HG03045 (cell line): ENCODE measurements around the gene SLC2A14.
"Not testable (repeated sequence)": the region's sequence is repeated elsewhere in the genome, so short reads cannot be mapped to it uniquely, and the experiment has no call there.

Experiments used
- ATAC-seq: cut with Tn5 transposase; IDR thresholded peaks from one replicate; pipeline ENCODE4 v1.9.1; 2021; ENCODE audit warnings: mild to moderate bottlenecking, moderate library complexity; ENCODE audit not compliant: unreplicated experiment

The SLC2A14 gene

DNA sequence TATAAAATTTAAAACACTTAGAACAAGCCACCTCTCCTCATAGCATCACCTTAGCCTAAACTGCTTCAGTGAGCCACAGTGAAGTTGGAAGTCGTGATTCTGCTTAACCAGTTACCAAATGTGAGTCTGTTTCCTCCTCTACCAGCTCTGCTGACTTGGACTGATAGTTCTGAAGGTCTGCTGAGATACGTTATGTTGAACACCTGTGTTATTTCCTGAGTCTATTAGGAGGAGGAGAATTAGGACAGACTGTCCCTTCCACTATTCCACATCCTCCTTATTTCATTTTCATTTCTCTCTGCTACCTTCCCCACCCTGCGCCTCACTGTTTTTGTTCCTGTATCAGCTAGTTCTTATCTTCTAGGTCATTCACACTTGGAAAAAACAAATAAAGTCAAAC, 2.4 kb downstream of the SLC2A14 start:
- no peak for ATAC-seq

DNA sequence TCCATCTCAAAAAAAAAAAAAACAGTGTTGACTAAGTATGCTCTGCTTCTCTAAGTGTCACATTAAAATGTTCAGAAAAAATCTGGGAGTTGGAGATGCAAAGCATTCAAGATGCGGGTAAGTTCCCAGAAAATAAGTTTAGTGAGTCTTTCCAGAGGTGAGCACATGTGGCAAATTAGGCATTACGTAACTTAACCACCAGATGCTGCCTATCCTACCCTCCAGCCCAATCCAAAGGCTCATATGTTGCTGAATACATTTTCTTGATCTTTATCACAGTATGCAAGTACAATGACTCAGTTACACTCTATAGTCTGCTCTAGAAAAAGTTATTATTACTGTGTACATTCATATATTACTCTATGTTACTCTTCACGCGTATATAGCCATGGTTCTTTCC, 3.6 kb downstream of the SLC2A14 start:
- no peak for ATAC-seq

GRCh38 chr12:7868391-7868790, 4.3 kb downstream of the SLC2A14 start:
- no peak for ATAC-seq

- ATAC-seq, result no peak
Observed at GRCh38 chr12:7864601-7865150, 8.0 kb downstream of the SLC2A14 start.

- not testable (repeated sequence) for ATAC-seq
Observed at GRCh38 chr12:7862814-7863348, 9.8 kb downstream of the SLC2A14 start.

DNA sequence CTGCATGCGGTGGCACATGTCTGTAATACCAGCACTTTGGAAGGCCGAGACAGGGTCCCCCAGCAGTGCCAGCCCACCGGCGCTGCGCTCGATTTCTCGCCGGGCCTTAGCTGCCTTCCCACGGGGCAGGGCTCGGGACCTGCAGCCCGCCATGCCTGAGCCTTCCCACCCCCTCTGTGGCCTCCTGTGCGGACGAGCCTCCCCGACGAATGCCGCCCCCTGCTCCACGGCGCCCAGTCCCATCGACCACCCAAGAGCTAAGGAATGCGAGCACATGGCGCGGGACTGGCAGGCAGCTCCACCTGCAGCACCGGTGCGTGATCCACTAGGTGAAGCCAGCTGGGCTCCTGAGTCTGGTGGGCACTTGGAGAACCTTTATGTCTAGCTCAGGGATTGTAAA, 10.4 kb downstream of the SLC2A14 start:
- not testable (repeated sequence) for ATAC-seq

DNA sequence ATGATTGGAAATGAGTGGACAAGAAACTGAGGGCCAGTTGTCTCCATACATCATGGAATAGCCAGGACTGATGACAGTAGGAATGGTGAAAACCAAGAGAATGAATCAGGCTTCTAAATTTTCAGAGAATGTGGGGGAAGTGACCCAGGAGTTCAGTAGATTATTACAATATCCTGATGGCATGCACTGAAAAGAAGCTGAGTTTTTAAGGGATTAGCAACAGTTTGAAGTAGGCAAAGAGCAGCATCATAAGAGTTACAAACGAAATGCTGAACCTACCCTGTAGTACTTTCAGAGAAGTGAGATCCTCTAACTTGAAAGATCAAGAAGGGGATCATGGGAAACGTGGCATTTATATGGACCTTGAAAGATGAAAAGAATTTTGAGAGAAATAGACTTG, 13.2 kb downstream of the SLC2A14 start:
- ATAC-seq, result no peak

GRCh38 chr12:7857971-7858370, 14.7 kb downstream of the SLC2A14 start:
- ATAC-seq, result no peak

DNA sequence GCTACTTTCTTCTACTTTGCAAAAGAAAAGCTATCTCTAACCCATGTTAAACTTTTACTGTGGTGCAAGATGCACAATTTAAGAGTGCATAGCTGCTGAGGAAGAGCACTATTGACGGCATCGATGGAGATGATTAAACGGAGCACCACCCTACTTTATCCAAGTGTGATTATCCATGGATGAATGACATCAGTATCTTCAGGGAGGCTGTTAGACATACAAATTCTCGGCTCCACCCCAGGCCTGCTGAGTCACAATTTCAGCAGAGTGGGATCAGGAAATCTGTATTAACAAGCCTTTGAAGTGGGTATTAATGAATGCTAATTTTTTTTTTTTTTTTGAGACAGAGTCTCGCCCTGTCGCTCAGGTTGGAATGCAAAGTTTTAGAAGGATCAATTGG, 16.2 kb downstream of the SLC2A14 start:
- no peak for ATAC-seq

DNA sequence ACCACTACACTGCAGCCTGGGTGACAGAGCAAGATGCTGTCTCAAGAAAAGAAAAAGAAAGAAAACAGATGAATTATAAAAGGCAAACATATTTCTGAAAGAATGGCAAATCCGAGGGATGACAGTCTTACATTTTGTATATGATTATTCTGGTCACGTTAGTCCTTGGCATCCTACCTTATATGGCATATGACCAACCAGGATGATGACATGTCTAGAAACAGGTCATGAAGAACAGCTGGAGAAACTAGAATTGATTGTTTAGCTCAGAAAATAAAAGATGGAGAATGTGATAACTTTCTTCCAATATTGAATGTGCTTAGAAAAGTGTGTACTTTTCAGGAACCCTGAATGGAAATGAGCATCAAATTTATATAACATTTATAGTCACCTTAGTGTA, 19.2 kb downstream of the SLC2A14 start:
- no peak for ATAC-seq

DNA sequence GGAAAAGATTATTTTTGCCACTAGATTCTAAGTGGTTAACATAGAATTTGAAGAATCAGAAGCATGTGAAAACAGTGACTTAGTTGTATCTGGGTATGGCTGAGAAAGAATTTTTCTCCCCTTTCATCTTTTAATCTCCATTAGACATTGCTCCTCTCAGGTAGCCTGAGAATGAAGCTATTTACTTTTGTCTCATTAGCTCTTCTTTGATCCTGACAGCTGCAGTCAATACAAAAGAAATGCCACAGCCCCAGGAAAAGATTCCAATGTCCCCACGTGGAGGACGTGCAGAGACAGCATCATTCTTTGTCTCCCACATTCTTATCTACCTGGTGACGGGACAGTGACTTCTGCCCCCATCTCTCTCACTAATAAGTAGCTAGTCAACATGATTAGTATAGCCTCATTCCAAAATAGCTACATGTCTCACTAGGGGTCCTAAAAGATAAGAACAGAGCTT, 21.1 kb downstream of the SLC2A14 start:
- ATAC-seq, result not testable (repeated sequence)

DNA sequence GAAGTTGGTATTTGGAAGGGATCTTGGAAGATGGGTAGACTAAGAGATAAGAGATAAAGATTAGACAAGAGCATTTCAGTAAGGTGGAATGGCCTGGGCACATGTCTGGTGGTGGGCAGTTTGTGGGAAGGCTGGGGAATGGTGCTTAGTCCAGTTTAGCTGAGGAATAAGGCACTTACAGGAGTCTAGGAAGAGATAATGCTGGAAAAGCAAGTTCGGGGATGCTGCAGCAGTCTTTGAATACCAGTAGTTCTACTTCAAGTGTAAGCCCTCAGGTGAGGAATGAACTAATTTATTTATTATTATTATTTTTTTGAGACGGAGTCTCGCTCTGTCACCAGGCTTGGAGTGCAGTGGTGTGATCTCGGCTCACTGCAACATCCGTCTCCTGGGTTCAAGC, 22.6 kb downstream of the SLC2A14 start:
- not testable (repeated sequence) for ATAC-seq

- not testable (repeated sequence) for ATAC-seq
Observed at GRCh38 chr12:7848098-7848422, 24.7 kb downstream of the SLC2A14 start.

DNA sequence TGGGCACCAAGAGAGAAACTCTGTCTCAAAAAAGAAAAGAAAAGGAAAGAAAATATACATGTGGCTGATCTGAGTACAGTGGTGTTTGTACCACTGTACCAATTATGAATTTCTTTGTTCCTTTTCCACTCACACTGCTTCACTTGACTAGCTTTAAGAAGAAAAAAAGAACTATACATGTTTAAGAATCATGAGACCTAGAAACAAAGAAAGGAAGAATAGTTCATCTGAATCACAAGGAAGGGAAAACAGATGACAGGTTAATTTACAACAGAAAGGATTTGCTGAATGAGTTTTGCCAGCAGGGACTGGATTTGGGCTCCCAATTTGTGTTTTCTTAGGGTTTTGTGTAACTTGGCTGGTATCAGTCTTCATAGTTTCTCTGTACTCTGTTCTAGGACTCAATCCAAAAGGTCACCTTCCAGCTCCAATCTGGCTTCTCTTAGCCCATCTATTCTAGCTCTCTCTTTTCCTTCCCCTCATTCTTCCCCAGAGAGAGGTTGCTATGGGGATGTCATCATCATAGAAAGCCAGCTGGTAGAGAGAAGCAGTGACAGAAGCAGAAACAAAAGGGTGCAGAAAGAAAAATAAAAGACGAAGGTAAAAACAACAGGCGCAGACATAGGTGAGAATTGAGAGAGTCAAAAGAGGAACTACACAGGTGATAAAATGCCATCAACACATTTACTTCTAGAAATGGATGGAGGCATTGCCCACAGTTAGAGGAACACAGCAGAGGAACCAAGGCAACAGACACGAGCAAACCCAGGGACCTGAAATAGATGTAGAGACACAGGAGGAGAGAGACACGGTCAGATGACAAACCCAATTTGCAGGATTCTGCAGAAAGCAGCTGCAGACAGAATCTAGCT, 25.3 kb downstream of the SLC2A14 start:
- ATAC-seq, result not testable (repeated sequence)

DNA sequence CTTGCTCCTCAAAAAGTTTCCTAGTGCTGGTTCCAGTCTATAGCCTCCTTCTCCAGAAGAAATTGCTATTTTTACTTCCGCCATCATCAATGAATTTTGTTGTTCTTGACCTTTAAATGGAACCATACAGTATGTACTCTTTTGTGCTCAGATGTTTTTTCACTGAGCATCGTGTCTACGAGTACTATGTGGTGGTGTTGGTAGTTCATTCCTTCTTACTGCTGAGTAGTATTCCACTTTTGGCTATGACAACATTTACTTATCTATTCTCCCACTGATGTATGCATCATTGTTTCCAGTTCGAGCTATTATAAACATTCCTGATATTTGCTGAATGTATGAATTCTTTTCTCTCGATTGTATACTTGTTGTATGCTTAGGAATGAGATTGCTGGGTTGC, 28.6 kb downstream of the SLC2A14 start:
- no peak for ATAC-seq

DNA sequence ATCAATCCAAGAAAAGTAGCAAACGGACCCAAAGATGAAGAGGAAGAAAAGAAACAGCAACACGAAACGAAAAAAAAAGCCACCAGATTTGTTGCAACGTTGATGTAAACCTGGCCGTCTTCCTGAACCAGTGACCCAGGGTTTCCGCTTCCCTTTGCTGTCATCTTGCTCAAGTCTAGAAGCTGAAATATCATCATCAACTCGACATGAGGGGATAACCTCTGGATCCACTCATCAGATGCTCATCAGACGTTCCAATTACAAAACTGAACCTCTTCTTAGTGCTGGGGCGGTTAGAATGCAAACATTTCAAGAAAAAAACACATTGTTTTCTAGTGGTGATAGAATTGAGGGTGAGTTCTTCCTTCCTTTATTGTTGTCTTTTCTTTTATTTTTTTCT, 29.1 kb downstream of the SLC2A14 start:
- ATAC-seq, result not testable (repeated sequence)

DNA sequence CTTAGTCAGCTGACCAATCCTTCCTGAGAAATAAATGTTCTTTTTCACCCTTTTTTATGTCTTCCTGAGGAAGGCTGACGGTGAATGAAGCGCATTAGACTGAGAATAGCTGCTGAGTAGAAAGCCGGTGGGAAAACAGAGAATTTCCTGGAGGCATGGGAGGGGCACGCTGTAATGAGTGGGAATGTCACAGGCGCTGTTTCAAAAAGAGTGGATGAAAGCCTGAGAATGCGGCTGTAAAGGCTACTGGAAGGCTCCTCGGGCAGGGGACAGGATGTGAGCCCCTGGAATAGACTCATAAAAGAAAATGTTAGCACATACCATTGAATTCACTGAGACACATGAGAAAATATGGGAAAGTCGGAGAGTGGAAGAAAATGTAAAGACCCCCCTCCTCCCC, 29.6 kb downstream of the SLC2A14 start:
- ATAC-seq, result not testable (repeated sequence)

DNA sequence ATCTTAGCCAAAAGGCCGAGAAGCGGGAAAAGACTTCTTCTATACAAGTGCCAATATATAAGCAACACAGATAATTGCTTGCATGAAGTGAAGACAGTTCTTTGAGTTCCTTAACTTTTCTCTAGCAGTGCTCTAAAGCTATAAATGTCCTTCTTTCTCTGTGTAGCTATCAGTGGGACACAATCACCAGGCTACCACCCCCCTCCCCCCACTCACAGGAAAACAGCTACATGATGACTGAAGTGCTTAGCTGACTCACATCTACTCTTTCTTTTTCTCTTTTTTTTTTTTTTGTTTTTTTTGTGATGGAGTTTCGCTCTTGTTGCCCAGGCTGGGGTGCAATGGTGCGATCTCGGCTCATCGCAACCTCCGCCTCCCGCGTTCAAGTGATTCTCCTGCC, 30.3 kb downstream of the SLC2A14 start:
- not testable (repeated sequence) for ATAC-seq

GRCh38 chr12:7839848-7840247, 32.9 kb downstream of the SLC2A14 start:
- ATAC-seq, result not testable (repeated sequence)

- not testable (repeated sequence) for ATAC-seq
Observed at GRCh38 chr12:7839226-7839625, 33.5 kb downstream of the SLC2A14 start.

- ATAC-seq, result no peak
Observed at GRCh38 chr12:7837366-7837765, 35.3 kb downstream of the SLC2A14 start.

DNA sequence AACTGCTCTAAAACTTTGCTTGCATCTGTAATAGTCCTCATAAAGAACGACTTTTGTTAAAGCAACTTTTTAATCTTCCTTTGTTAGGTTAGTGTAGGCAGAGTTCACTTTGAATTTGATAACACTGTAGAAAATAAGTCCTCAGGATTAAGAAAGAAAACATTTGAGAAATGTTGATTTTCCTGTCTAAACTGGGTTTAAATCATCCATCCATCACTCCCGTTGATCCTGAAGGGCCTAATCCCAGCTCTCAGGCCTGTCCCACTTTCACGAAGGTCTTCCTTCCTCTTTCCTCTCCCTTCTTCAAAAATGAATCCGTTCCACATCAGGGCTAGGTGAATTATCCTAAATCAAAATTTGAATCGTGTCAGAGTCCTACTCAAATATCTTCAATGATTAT, 36.9 kb downstream of the SLC2A14 start:
- no peak for ATAC-seq
